ENCODE results near the gene FAM107B. TPM values are rescaled to one million over a fixed set of nuclear protein-coding genes. Genes with fewer than 3 reads are reported as not detected.
"Not testable (repeated sequence)": the region's sequence is repeated elsewhere in the genome, so short reads cannot be mapped to it uniquely, and the experiment has no call there.

The FAM107B gene
- total RNA-seq: 99.4 and 103 TPM in 2 replicates

DNA sequence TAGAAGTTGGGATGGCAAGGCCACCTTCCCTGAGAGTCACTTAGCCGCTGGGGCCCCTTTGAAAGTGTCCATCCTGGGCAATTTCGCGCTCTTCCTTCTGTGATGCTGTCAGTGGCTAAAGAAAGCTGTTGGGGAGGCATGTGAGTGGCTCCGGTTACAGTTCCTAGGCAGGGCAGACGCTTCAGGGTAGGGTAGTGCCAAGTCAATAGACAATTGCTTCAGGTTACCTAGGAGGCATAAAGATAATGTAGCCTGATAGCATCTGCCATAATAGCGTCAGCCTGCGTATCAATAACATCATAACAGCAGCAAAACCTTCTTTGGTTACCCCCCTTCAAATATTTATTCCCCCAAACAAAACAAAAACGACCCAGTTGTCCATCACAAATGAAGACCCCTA, at the start of gene FAM107B:
FAM107B (minus strand) TSS at position 101 of the 400 bp plus-strand sequence. CDS start 234 bp downstream, outside the sequence.
- Mint-ChIP-seq H3K27ac (no peak within 1 kb of the TSS), H3K4me1 (ENCODE audit: low read depth) (peaks cover 5% of the 10 kb centered on the region), H3K36me3 (ENCODE audit: low read depth) (no peaks in the 10 kb centered on the region), H3K9me3 (no peaks in the 10 kb centered on the region), H3K4me3 (ENCODE audit: low read depth) (no peak within 1 kb of the TSS), H3K27me3 (ENCODE audit: low read depth) (peaks cover 4% of the 10 kb centered on the region)
- no peak for DNase-seq (ENCODE audit: low spot score)
- intact Hi-C loops (cut with micrococcal nuclease): no loop called here

DNA sequence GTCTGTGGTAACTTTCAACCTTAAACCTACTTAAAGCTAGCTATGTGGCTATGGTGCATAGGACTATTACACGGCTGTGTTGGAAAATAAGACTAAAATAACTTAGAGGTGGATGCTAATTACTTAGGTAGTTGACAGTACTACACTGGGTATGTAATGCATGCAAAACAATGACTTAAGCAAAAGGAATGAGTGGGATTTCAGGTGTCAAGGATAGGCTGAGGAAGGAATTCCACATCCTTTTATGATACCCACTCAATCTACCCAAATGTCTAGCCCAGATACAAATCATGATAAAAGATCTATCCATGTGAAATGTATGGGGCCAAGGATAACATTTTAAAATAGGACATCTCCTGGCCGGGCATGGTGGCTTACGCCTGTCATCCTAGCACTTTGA, 49.3 kb upstream of the FAM107B start:
- no peak for DNase-seq (ENCODE audit: low spot score)
- H3K27ac Mint-ChIP-seq: no peak overlapping the region
- H3K36me3 Mint-ChIP-seq (ENCODE audit: low read depth): no peaks in the 10 kb centered on the region
- intact Hi-C loops (cut with micrococcal nuclease): loop anchor here (1.0 to 5.0 kb wide), 3 partner anchors 217 to 325 kb away; no protein-coding TSS in a partner anchor
- no peak overlapping the region for H3K4me3 Mint-ChIP-seq (ENCODE audit: low read depth)
- H3K9me3 Mint-ChIP-seq: no peaks in the 10 kb centered on the region
- H3K27me3 Mint-ChIP-seq (ENCODE audit: low read depth): peaks cover 18% of the 10 kb centered on the region
- peaks cover 17% of the 10 kb centered on the region for H3K4me1 Mint-ChIP-seq (ENCODE audit: low read depth)

DNA sequence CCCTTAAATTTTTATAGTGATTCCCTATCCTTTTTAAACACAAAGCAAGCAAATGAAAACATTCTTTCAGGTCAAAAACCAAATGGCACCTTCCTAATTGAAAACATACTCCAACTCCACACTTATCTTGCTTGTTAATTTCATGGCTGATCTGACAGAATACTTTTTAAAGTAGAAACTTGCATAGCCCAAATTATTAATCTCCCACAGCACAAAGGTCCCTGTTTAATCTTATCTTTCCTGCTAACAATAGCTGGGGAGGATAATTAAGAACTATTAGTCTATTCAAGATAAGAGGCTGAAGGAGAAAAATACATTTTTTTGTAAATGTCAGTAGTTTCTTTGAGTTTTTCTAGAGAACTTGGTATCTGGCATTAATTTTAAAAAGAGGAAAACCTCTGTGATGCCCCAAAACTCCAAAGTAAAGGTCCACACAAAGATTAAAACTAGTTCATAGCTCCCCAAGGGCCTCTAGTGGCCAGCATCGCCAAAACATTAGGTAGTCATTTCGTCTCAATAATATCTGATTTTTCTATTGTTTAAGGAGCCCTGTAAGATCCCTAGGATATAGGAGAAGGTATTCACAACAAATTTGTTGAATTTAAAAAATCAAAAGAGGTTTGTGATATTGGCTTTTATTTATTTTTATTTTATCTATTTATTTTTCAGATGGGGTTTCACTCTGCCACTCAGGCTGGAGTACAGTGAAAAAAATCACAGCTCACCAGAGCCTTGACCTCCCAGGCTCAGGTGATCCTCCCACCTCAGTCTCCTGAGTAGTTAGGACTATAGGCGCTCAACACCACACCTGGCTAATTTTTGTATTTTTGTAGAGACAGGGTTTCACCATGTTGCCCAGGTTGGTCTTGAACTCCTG, 48.4 kb upstream of the FAM107B start:
- no peaks in the 10 kb centered on the region for H3K9me3 Mint-ChIP-seq
- H3K4me3 Mint-ChIP-seq (ENCODE audit: low read depth): no peak overlapping the region
- H3K27me3 Mint-ChIP-seq (ENCODE audit: low read depth): peaks cover 18% of the 10 kb centered on the region
- DNase-seq (ENCODE audit: low spot score): no peak
- peaks cover 17% of the 10 kb centered on the region for H3K4me1 Mint-ChIP-seq (ENCODE audit: low read depth)
- H3K36me3 Mint-ChIP-seq (ENCODE audit: low read depth): no peaks in the 10 kb centered on the region
- H3K27ac Mint-ChIP-seq: no peak overlapping the region
- intact Hi-C loops (cut with micrococcal nuclease): loop anchor here (1.0 to 5.0 kb wide), 3 partner anchors 216 to 324 kb away; no protein-coding TSS in a partner anchor

DNA sequence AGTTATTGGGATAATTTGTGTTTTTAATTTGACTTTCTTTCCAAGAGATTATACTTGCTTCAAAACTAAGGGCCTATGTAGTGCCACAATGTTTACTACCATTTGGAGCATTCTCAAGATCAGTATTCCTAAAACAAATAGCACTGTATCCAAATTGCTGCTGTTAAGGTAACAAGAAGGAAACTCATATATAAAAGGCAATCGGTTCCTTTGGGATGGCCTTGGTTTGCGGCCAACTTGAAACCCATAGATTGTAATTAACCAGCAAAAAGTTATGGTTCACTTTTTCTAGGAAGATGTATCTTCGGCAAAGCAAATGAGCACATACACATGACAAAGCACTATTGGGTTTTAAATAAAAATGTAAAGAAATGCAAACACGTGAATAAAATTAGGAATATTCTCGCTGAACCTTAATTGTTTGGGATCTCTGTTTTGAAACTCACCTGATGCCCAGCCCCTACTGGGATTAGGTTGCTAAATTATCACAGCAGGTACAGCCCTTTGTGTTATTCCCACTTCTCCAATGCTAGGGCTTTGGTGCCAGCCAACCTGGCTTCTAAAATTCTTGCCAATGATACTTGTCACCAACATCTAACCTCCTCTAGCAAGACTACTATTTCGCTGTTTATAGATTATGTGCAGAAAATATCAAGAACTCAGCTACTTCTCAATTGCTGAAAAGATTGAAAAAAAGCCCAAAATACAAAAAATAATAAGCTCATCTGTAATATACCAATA, 47.1 kb upstream of the FAM107B start:
- intact Hi-C loops (cut with micrococcal nuclease): loop anchor here (5.0 kb wide), 2 partner anchors 215 to 235 kb away; no protein-coding TSS in a partner anchor
- DNase-seq (ENCODE audit: low spot score): no peak
- Mint-ChIP-seq H3K4me1 (ENCODE audit: low read depth) (peaks cover 17% of the 10 kb centered on the region), H3K36me3 (ENCODE audit: low read depth) (no peaks in the 10 kb centered on the region), H3K27ac (no peak overlapping the region), H3K9me3 (no peaks in the 10 kb centered on the region), H3K27me3 (ENCODE audit: low read depth) (peaks cover 18% of the 10 kb centered on the region), H3K4me3 (ENCODE audit: low read depth) (no peak overlapping the region)

DNA sequence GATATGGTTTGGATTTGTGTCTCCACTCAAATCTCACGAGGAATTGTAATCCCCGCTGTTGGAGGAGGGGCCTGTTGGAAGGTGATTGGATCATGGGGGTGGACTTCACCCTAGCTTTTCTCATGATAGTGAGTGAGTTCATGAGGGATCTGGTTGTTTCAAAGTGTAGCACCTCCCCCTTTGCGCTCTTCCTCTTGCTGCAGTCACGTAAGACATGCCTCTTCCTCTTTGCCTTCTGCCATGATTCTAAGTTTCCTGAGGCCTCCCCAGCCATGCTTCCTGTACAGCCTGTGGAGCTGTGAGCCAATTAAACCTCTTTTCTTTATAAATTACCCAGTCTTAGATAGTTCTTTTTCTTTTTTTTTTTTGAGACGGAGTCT, 46.1 kb upstream of the FAM107B start:
- Mint-ChIP-seq H3K27me3 (ENCODE audit: low read depth) (peaks cover 10% of the 10 kb centered on the region), H3K4me3 (ENCODE audit: low read depth) (no peak overlapping the region), H3K4me1 (ENCODE audit: low read depth) (peaks cover 15% of the 10 kb centered on the region), H3K36me3 (ENCODE audit: low read depth) (no peaks in the 10 kb centered on the region), H3K27ac (no peak overlapping the region), H3K9me3 (no peaks in the 10 kb centered on the region)
- no peak for DNase-seq (ENCODE audit: low spot score)
- intact Hi-C loops (cut with micrococcal nuclease): loop anchor here (5.0 kb wide), 2 partner anchors 213 to 233 kb away; no protein-coding TSS in a partner anchor

DNA sequence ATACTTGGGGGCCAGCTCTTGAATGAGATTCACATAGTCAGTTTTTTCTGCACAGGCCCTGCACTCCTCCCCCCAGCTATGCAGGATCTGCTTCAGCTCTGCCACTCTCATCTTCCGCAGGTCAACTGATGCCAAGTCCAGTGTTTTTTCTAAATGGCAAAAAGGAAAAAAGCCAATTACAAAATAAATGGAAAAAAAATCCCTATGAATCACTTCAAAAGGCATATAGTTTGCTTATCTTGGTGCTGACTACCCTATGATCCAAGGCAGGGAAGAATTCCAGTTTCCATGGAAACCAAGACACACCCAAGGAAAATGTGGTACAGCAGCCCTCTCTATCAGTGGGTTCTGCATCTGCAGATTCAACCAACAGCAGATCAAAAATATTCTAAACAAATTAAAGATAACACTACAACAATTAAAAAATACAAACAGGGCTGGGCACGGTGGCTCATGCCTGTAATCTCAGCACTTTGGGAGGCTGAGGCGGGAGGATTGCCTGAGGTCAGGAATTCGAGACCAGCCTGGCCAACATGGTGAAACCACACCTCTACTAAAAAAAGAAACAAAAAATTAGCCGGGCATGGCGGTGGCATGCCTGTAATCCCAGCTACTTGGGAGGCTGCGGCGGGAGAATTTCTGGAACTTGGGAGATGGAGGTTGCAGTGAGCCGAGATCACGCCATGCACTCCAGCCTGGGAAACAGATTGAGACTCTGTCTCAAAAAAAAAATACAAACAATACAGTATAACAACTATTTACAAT, 45.5 kb upstream of the FAM107B start:
- Mint-ChIP-seq H3K27me3 (ENCODE audit: low read depth) (peaks cover 4% of the 10 kb centered on the region), H3K4me3 (ENCODE audit: low read depth) (no peak overlapping the region), H3K27ac (no peak overlapping the region), H3K9me3 (no peaks in the 10 kb centered on the region), H3K36me3 (ENCODE audit: low read depth) (no peaks in the 10 kb centered on the region), H3K4me1 (ENCODE audit: low read depth) (peaks cover 15% of the 10 kb centered on the region)
- intact Hi-C loops (cut with micrococcal nuclease): loop anchor here (5.0 kb wide), 2 partner anchors 213 to 233 kb away; no protein-coding TSS in a partner anchor
- no peak for DNase-seq (ENCODE audit: low spot score)

DNA sequence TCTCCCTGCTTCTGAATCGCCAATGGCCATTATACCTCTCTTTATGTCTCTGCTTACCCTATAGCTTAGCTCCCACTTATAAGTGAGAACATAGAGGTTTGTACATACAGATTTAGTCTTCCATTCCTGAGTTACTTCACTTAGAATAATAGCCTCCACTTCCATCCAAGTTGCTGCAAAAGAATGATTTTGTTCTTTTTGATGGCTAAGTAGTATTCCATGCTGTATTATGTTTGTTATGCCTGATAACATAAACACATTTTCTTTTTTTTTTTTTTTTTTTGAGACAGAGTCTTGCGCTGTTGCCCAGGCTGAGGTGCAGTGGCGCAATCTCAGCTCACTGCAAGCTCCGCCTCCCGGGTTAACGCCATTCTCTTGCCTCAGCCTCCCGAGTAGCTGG, 42.0 kb upstream of the FAM107B start:
- H3K36me3 Mint-ChIP-seq (ENCODE audit: low read depth); H3K27me3 Mint-ChIP-seq (ENCODE audit: low read depth); H3K4me3 Mint-ChIP-seq (ENCODE audit: low read depth); intact Hi-C loops (cut with micrococcal nuclease); DNase-seq (ENCODE audit: low spot score); H3K9me3 Mint-ChIP-seq; H3K27ac Mint-ChIP-seq: not testable (repeated sequence)
- H3K4me1 Mint-ChIP-seq (ENCODE audit: low read depth): peaks cover 21% of the 10 kb centered on the region

DNA sequence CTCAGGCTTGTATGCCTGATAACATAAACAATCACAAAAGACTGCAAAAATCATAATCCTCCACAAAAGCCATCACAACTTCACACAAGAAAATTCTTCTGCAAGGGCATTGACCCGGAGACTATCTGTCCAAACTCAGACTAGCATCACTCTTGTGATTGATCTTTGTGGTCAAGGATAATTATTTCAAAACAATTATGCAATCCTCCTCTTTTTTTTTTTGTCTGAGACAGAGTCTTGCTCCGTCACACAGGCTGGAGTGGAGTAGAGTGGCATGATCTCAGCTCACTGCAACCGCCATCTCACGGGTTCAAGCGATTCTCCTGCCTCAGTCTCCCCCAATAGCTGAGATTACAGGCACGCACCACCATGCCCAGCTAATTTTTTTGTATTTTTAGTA, 41.0 kb upstream of the FAM107B start:
- DNase-seq (ENCODE audit: low spot score): no peak
- H3K4me3 Mint-ChIP-seq (ENCODE audit: low read depth): no peak overlapping the region

DNA sequence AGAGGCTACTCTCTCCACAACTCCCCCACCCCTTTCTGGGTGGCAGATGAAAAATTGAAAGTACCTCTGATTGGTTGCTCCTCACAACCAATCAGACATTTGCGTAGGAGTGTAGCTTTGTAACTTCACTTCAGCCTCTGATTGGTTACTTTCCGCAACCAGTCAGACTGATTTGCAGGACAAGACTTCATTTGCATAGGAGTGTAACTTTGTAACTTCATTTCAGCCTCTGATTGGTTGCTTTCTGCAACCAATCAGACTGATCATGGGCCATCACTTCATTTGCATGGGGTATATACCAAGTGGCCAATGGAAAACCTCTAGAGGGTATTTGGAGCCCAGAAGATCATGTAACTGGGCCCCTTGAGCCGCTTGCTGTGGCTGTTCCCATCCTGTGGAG, 37.6 kb upstream of the FAM107B start:
- H3K4me1 Mint-ChIP-seq (ENCODE audit: low read depth): peaks cover 15% of the 10 kb centered on the region
- H3K27ac Mint-ChIP-seq: no peak overlapping the region
- no peak for DNase-seq (ENCODE audit: low spot score)
- no peak overlapping the region for H3K4me3 Mint-ChIP-seq (ENCODE audit: low read depth)
- no peaks in the 10 kb centered on the region for H3K9me3 Mint-ChIP-seq
- intact Hi-C loops (cut with micrococcal nuclease): no loop called here
- no peaks in the 10 kb centered on the region for H3K27me3 Mint-ChIP-seq (ENCODE audit: low read depth)
- H3K36me3 Mint-ChIP-seq (ENCODE audit: low read depth): no peaks in the 10 kb centered on the region

More for the DNA sequence above, 41.0 kb upstream of the FAM107B start:
- intact Hi-C loops (cut with micrococcal nuclease): no loop called here
- Mint-ChIP-seq H3K27ac (no peak overlapping the region), H3K36me3 (ENCODE audit: low read depth) (no peaks in the 10 kb centered on the region), H3K9me3 (no peaks in the 10 kb centered on the region), H3K4me1 (ENCODE audit: low read depth) (peaks cover 24% of the 10 kb centered on the region), H3K27me3 (ENCODE audit: low read depth) (peaks cover 2% of the 10 kb centered on the region)

DNA sequence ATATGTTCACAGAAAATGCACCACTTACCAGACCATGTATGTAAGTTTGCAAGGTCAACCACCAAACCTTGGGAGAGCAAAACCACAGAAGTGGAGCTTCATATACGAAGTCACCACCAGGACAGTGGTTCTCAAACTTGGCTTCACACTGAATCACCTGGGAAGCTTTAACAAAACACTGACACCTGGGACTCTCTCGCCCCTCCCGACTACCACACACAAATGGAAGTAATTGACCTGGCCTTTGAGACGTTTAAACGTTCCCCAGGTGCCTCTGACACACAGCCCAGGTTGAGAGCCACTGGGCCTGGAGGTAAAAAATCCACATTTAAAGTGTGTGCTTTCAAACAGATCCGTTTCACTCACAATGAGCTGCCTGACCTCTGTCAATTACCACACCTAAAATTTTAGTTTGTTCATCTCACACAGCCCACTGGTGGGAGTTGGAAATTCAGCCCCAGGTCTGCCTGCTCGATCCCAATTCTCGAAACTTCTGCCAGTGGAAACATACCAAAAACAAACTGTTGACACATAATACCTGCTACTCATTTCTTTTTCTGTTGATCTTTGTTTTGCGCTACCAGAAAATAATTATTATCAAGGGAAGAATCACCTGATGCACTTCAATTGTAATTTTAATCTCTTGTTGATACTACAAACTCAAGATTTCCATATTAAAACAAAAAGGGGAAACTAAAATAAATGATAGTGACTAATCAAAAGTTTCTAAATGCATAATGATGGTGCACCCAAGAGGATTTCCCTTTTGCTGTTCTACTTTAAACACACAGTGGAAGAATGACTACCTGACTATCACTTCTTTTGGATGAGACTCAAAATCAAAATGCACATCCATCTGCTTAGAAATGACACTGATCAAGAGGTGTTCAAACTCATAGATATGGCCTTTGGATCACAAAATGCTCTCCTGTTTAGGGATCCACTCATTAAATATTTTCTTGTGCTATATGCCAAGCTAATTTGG, 36.6 kb upstream of the FAM107B start:
- Mint-ChIP-seq H3K27me3 (ENCODE audit: low read depth) (peaks cover 3% of the 10 kb centered on the region), H3K4me1 (ENCODE audit: low read depth) (peaks cover 15% of the 10 kb centered on the region), H3K4me3 (ENCODE audit: low read depth) (no peak overlapping the region), H3K36me3 (ENCODE audit: low read depth) (no peaks in the 10 kb centered on the region), H3K9me3 (no peaks in the 10 kb centered on the region), H3K27ac (no peak overlapping the region)
- intact Hi-C loops (cut with micrococcal nuclease): no loop called here
- no peak for DNase-seq (ENCODE audit: low spot score)

DNA sequence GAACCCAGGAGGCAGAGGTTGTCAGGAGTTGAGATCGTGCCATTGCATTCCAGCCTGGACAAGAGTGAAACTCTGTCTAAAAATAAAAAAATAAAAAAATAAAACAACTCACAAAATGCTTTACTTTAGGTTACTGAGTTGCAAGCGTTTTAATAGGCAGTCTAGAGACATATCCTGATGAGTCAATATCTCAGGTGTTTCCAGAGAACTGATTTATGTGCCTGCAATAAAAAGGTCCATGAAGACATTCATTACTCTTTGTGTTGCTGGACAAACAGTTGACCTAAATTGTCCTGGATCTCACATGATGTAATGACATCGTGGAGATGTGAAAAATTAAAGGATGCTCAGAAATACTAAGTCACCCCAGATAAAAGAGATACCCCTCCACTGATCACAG, 31.6 kb upstream of the FAM107B start:
- intact Hi-C loops (cut with micrococcal nuclease): no loop called here
- DNase-seq (ENCODE audit: low spot score): no peak
- no peaks in the 10 kb centered on the region for H3K9me3 Mint-ChIP-seq
- H3K27me3 Mint-ChIP-seq (ENCODE audit: low read depth): peaks cover 14% of the 10 kb centered on the region
- H3K4me1 Mint-ChIP-seq (ENCODE audit: low read depth): peaks cover 3% of the 10 kb centered on the region
- H3K27ac Mint-ChIP-seq: no peak overlapping the region
- H3K36me3 Mint-ChIP-seq (ENCODE audit: low read depth): no peaks in the 10 kb centered on the region
- H3K4me3 Mint-ChIP-seq (ENCODE audit: low read depth): no peak overlapping the region
